ENCODE results near the gene ITSN2. TPM values are rescaled to one million over a fixed set of nuclear protein-coding genes. Genes with fewer than 3 reads are reported as not detected.

Gene ITSN2
- total and polyA plus RNA-seq, 2 experiments from 2014 or later: 20.3 to 34.4 TPM

GRCh38 chr2:24297663-24298062 lies 62.7 kb downstream of the ITSN2 start:
- TF ChIP-seq EZH2phosphoT487 (IDR thresholded peaks at IDR 0.05; ENCODE audit: low read depth, severe bottlenecking, unreplicated experiment) (no peak), CTCF (IDR thresholded peaks at IDR 0.05; ENCODE audit: poor library complexity) (no peak), EZH2 (IDR thresholded peaks at IDR 0.05; ENCODE audit: borderline replicate concordance) (no peak)

GRCh38 chr2:24287171-24287570 lies 73.2 kb downstream of the ITSN2 start:
- no peaks in the 10 kb centered on the region for H3K9me2 ChIP-seq (replicated peaks; ENCODE audit: insufficient read depth)
- no peak overlapping the region for H2AFZ ChIP-seq
- H3K4me3 ChIP-seq: no peak overlapping the region
- H3K4me1 ChIP-seq (ENCODE audit: insufficient read depth): no peaks in the 10 kb centered on the region
- 96% methylated on average over 1 of the region's 1 CpG for WGBS (ENCODE audit: low lambda C conversion rate, missing lambda C conversion rate)
- DNase-seq (ENCODE audit: low spot score): no peak
- H3K36me3 ChIP-seq (replicated peaks; ENCODE audit: insufficient read depth, low read depth): no peaks in the 10 kb centered on the region
- no peaks in the 10 kb centered on the region for H3K27me3 ChIP-seq
- H3K27ac ChIP-seq: no peak overlapping the region
- H4K20me1 ChIP-seq (ENCODE audit: insufficient read depth, poor library complexity, severe bottlenecking): no peaks in the 10 kb centered on the region
- H3K79me2 ChIP-seq: no peaks in the 10 kb centered on the region
- TF ChIP-seq EZH2phosphoT487 (IDR thresholded peaks at IDR 0.05; ENCODE audit: low read depth, severe bottlenecking, unreplicated experiment) (no peak), CTCF (IDR thresholded peaks at IDR 0.05; ENCODE audit: poor library complexity) (no peak), EZH2 (IDR thresholded peaks at IDR 0.05; ENCODE audit: borderline replicate concordance) (no peak)
- no peaks in the 10 kb centered on the region for H3K9me3 ChIP-seq (ENCODE audit: low read depth)
- no peak overlapping the region for H3K4me2 ChIP-seq

More at GRCh38 chr2:24297663-24298062, 62.7 kb downstream of the ITSN2 start:
- no peaks in the 10 kb centered on the region for H3K9me2 ChIP-seq (replicated peaks; ENCODE audit: insufficient read depth)
- 99% methylated on average over 4 of the region's 4 CpGs for WGBS (ENCODE audit: low lambda C conversion rate, missing lambda C conversion rate)
- no peaks in the 10 kb centered on the region for H3K36me3 ChIP-seq (replicated peaks; ENCODE audit: insufficient read depth, low read depth)
- H4K20me1 ChIP-seq (ENCODE audit: insufficient read depth, poor library complexity, severe bottlenecking): no peaks in the 10 kb centered on the region
- no peak overlapping the region for H2AFZ ChIP-seq
- no peaks in the 10 kb centered on the region for H3K27me3 ChIP-seq
- H3K4me3 ChIP-seq: no peak overlapping the region
- H3K27ac ChIP-seq: no peak overlapping the region
- H3K79me2 ChIP-seq: no peaks in the 10 kb centered on the region
- no peak for DNase-seq (ENCODE audit: low spot score)
- H3K4me1 ChIP-seq (ENCODE audit: insufficient read depth): no peaks in the 10 kb centered on the region
- H3K4me2 ChIP-seq: no peak overlapping the region
- no peaks in the 10 kb centered on the region for H3K9me3 ChIP-seq (ENCODE audit: low read depth)

- no peak for TF ChIP-seq EZH2phosphoT487 (IDR thresholded peaks at IDR 0.05; ENCODE audit: low read depth, severe bottlenecking, unreplicated experiment)
- no peak for TF ChIP-seq EZH2 (IDR thresholded peaks at IDR 0.05; ENCODE audit: borderline replicate concordance)
- no peak for TF ChIP-seq CTCF (IDR thresholded peaks at IDR 0.05; ENCODE audit: poor library complexity)
- Histone ChIP-seq H3K9me2 (replicated peaks; ENCODE audit: insufficient read depth) (no peaks in the 10 kb centered on the region), H4K20me1 (ENCODE audit: insufficient read depth, poor library complexity, severe bottlenecking) (no peaks in the 10 kb centered on the region), H3K4me1 (ENCODE audit: insufficient read depth) (no peaks in the 10 kb centered on the region), H3K4me2 (no peak overlapping the region), H2AFZ (no peak overlapping the region), H3K4me3 (no peak overlapping the region), H3K36me3 (replicated peaks; ENCODE audit: insufficient read depth, low read depth) (no peaks in the 10 kb centered on the region), H3K27ac (no peak overlapping the region), H3K27me3 (no peaks in the 10 kb centered on the region), H3K79me2 (no peaks in the 10 kb centered on the region), H3K9me3 (ENCODE audit: low read depth) (no peaks in the 10 kb centered on the region)
- WGBS (ENCODE audit: low lambda C conversion rate, missing lambda C conversion rate): 95% methylated on average over 2 of the region's 2 CpGs
- no peak for DNase-seq (ENCODE audit: low spot score)
Measured at GRCh38 chr2:24285484-24286152, 74.7 kb downstream of the ITSN2 start.

Measured in hepatocyte (in vitro differentiated cells).